AG04449 (cell line): ENCODE measurements around the gene GPC5.

Source experiments
- CTCF ChIA-PET: fragments of 350-600 bp; formaldehyde crosslinking; extraction: SDS; loops from one replicate; lab custom pipeline; 2021; ENCODE audit warnings: antibody characterized with exemption; lab: Yijun Ruan, JAX
- POLR2A ChIA-PET: fragments of 400-600, 350-600 bp; formaldehyde crosslinking; extraction: SDS; loops from one replicate; lab custom pipeline; 2020; ENCODE audit warnings: antibody characterized with exemption, inconsistent platforms; lab: Yijun Ruan, JAX
- DNase-seq: peaks from one replicate; pipeline ENCODE4 v3.0.0-alpha.2; 2010; ENCODE audit warnings: low read depth, low spot score
- H3K4me3 ChIP-seq: 2 replicates; pipeline ENCODE4 v1.5.1; 2011; ENCODE audit warnings: low read depth, mild to moderate bottlenecking, control low read depth, low read length
- TF ChIP-seq, protein P1 (sequence below): IDR thresholded peaks from one replicate; pipeline ENCODE4 v1.5.1; 2011; ENCODE audit warnings: mild to moderate bottlenecking, moderate library complexity, low read length, control low read depth, inconsistent platforms; ENCODE audit not compliant: insufficient read depth; ENCODE audit errors: missing control alignments

Gene GPC5

DNA sequence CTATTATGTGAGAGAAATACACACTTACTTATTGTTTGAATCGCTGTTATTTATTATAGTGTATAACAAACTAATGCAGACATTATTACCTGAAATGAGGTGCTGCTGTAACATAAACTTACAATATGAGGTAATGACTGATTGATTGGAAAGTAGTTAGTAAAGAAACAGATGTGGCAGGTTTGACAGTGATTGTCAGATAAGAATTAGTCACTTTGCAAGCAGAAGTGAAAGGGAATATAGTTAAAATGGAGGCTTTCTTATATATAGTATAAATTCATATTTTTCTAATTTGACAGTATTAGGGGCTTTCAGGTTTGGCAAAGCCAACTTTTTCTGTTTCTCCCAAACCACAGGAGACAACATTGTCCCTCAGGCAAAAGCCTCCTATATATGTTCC is 30.3 kb upstream of the GPC5 start:
- ChIA-PET CTCF (no interaction called here), POLR2A (no interaction called here)
- no peak for DNase-seq
- no peak overlapping the region for H3K4me3 ChIP-seq
- TF ChIP-seq, protein P1, sequence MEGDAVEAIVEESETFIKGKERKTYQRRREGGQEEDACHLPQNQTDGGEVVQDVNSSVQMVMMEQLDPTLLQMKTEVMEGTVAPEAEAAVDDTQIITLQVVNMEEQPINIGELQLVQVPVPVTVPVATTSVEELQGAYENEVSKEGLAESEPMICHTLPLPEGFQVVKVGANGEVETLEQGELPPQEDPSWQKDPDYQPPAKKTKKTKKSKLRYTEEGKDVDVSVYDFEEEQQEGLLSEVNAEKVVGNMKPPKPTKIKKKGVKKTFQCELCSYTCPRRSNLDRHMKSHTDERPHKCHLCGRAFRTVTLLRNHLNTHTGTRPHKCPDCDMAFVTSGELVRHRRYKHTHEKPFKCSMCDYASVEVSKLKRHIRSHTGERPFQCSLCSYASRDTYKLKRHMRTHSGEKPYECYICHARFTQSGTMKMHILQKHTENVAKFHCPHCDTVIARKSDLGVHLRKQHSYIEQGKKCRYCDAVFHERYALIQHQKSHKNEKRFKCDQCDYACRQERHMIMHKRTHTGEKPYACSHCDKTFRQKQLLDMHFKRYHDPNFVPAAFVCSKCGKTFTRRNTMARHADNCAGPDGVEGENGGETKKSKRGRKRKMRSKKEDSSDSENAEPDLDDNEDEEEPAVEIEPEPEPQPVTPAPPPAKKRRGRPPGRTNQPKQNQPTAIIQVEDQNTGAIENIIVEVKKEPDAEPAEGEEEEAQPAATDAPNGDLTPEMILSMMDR = no peak

DNA sequence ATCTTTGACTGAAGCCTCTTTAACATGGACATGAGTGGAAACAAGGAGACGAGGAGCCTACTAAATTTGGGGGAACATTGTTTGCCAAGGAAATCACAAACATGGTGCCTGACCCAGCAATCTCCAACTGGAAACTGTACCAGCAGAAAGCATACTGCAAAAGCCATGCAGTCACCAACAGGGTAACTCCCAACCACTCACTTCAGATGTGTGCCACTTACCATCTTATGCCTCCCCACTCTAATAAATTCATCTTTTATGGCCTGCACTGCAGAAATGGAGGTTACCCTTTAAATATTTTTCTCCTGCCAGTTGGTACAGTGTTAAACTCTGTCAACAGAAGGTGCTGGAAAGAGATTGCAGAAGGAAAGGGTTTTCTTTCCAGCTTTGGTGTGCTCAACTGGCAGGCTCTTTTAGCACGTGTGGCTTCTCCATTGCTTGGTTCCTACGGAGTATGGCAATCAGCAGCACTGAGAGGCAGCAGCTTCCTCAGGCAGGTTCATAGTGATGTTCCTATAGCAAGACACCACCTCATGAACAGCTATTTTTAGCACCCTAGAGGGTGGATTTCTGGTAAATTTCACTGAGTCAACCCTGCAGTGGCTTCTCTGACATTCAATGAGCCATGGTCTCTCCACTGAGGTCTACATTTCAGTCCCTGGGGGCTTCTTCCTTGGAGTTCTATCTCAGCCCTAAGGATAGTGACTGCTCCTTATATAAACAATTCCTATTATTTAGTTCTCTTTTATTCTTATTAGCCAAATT is 29.6 kb upstream of the GPC5 start:
- CTCF ChIA-PET = no interaction called here
- TF ChIP-seq, protein P1 = no peak
- DNase-seq = no peak
- POLR2A ChIA-PET = no interaction called here
- H3K4me3 ChIP-seq = no peak overlapping the region

DNA sequence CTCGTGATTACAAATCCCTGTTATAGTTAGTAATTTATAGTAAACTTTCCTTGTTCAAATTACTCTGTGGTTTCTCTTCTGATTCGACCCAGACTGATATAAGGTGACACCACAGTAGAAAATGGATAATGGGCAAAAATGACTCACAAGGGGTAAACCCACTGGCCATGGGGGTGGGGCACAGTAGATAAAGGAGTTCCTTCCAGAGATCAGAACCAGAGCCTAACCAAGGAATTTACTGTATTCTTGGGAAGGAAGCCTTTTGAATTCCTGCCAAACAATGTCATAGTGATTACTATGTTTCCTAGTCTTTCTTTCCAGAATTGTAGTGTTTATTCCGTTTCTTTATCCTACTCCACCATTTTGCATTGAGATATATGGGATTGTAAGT is 29.0 kb upstream of the GPC5 start:
- DNase-seq = no peak
- TF ChIP-seq, protein P1 = no peak
- no peak overlapping the region for H3K4me3 ChIP-seq
- ChIA-PET POLR2A (no interaction called here), CTCF (no interaction called here)

DNA sequence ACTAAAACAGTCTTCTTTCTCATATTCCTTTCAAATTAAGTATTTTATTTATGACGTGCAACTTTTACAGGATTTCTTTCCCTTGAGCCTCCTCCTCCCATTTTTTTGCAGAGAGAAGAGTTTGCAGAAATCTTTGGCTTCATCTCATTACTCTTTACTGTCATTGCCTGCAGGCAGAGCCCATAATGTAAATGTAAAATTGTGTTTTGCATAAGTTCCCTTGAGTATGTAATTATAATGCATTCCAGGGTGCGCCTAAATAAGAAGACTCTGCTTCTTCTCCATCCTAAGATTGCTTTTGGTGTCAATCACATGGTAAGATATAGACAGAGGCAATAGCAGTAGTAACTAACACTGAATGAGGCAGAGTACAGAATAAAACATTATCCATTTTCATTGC is 27.9 kb upstream of the GPC5 start:
- ChIA-PET CTCF (no interaction called here), POLR2A (no interaction called here)
- H3K4me3 ChIP-seq = no peak overlapping the region
- no peak for DNase-seq
- TF ChIP-seq, protein P1 = no peak

DNA sequence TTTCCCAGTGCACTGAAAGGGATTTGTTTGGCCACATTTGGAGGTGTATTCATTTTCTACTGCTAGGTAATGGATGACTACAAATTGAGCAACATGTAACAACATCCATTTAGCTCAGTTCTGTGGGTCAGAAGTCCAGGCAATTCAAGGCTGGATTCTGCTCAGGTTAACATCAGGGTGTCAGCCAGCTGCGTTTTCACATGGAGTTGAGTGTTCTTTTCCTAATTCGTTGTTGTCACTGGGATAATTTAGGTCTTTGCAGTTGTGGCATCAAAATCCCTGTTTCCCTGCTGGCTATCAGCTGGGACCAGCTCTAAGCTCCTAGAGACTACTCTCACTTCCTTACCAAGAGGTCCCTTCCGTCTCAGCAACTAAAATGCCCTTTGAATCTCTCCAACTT is 25.5 kb upstream of the GPC5 start:
- no peak overlapping the region for H3K4me3 ChIP-seq
- POLR2A ChIA-PET = no interaction called here
- no peak for DNase-seq
- TF ChIP-seq, protein P1 = no peak
- CTCF ChIA-PET = no interaction called here

DNA sequence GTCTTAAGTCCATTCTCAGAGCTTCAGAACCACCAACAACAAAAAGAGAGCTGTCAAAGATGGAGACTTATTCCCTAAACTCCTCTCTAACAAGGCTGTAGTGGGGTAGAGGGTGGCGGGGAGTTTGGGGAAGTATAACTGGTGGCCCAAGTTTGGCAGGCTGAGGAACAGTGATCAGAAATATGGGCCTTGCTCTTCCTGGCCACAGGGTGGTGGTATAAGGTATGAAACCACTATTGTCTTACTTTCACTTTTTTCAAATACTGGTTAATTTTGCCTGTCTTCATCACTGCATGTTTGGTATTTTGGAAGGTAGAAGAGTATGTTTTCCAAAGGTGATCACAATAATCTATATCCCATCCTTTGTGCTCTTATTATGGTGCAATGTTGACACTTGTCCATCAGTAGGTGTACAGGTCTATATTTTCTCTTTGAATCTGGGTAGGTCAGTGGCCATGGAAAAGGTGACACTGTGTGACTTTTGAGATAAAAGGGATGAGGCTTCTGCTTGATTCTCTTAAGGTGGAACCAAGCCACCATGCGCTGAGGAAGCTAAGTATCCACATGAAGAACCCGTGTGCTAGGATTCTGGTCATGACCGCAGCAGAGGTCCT is 23.2 kb upstream of the GPC5 start:
- DNase-seq = no peak
- TF ChIP-seq, protein P1 = peak; percentile 39
- H3K4me3 ChIP-seq = no peak overlapping the region
- CTCF ChIA-PET = interaction anchor here (1.5 to 2.7 kb wide), 2 partner anchors 18 to 31 kb away, joined by 3 to 17 read pairs; no protein-coding TSS in a partner anchor
- POLR2A ChIA-PET = no interaction called here
